HL-60 (cell line): ENCODE results near the gene KLF2.

Experiments used
- REST ChIP-seq: IDR thresholded peaks from 2 replicates; pipeline ENCODE4 v1.6.1; 2012; ENCODE audit warnings: low read depth; ENCODE audit not compliant: insufficient replicate concordance
- SPI1 ChIP-seq: IDR thresholded peaks from 2 replicates; pipeline ENCODE4 v1.6.1; 2012; ENCODE audit warnings: low read depth, mild to moderate bottlenecking, borderline replicate concordance
- TF ChIP-seq, protein P1 (sequence below): IDR thresholded peaks from one replicate; pipeline ENCODE4 v1.5.1; 2011; ENCODE audit warnings: low read length, control low read depth, inconsistent platforms; ENCODE audit not compliant: insufficient read depth

GRCh38 chr19:16298334-16298733, 26.3 kb upstream of the KLF2 start:
- TF ChIP-seq REST (no peak), SPI1 (no peak)
- TF ChIP-seq, protein P1, sequence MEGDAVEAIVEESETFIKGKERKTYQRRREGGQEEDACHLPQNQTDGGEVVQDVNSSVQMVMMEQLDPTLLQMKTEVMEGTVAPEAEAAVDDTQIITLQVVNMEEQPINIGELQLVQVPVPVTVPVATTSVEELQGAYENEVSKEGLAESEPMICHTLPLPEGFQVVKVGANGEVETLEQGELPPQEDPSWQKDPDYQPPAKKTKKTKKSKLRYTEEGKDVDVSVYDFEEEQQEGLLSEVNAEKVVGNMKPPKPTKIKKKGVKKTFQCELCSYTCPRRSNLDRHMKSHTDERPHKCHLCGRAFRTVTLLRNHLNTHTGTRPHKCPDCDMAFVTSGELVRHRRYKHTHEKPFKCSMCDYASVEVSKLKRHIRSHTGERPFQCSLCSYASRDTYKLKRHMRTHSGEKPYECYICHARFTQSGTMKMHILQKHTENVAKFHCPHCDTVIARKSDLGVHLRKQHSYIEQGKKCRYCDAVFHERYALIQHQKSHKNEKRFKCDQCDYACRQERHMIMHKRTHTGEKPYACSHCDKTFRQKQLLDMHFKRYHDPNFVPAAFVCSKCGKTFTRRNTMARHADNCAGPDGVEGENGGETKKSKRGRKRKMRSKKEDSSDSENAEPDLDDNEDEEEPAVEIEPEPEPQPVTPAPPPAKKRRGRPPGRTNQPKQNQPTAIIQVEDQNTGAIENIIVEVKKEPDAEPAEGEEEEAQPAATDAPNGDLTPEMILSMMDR: no peak
